A549 (cell line): ENCODE results near the gene TBCA. TPM values are rescaled to one million over a fixed set of nuclear protein-coding genes. Genes with fewer than 3 reads are reported as not detected.

Experiments
- ATAC-seq, 2 experiments: fragments of 200-7000 bp in 1 of 2; fragments of >200 bp in 1 of 2; cut with Nextera tagmentation in 1 of 2; cut with Tn5 transposase in 1 of 2; 3 replicates each; pipeline versions ENCODE4 v1.8.0 to v1.9.1; 2018 to 2020; ENCODE audit warnings: mild to moderate bottlenecking in 1 of 2, moderate library complexity in 1 of 2
- CTCF ChIA-PET: fragments of 300-600 bp; sonication (Branson Sonifier 250); formaldehyde crosslinking; extraction: SDS; loops from one replicate; lab custom pipeline; 2021; ENCODE audit warnings: antibody characterized with exemption, inconsistent platforms; lab: Yijun Ruan, JAX
- POLR2A ChIA-PET: fragments of 350-600 bp; formaldehyde crosslinking; extraction: SDS; loops from one replicate; lab custom pipeline; 2021; ENCODE audit warnings: antibody characterized with exemption, inconsistent platforms; lab: Yijun Ruan, JAX
- DNase-seq, 2 experiments: peaks; one replicate each; pipeline versions ENCODE4 v3.0.0 to v3.0.0-alpha.2; 2011 to 2016; ENCODE audit warnings: low read depth in 1 of 2, low spot score in 1 of 2
- FAIRE-seq: peaks from 2 replicates; lab custom pipeline; 2011; peaks lifted over from hg19 to GRCh38; lab: Jason Lieb, UNC
- H3K27ac ChIP-seq, 2 experiments: fragments of >200 bp; sonication (Bioruptor Twin); formaldehyde crosslinking; 3 replicates each; pipeline ENCODE4 v1.5.1; 2016 to 2017
- H3K4me1 ChIP-seq: fragments of >200 bp; sonication (Bioruptor Twin); formaldehyde crosslinking; 3 replicates; pipeline ENCODE4 v1.6.1; 2016
- H3K4me2 ChIP-seq: fragments of >200 bp; sonication (Bioruptor Twin); formaldehyde crosslinking; 3 replicates; pipeline ENCODE4 v1.6.1; 2016
- H3K4me3 ChIP-seq: fragments of >200 bp; sonication (Bioruptor Twin); formaldehyde crosslinking; 3 replicates; pipeline ENCODE4 v1.5.1; 2016
- H3K9me3 ChIP-seq: fragments of >200 bp; sonication (Bioruptor Twin); formaldehyde crosslinking; 3 replicates; pipeline ENCODE4 v1.6.1; 2016
- BHLHE40 ChIP-seq: IDR thresholded peaks from 2 replicates; pipeline ENCODE4 v1.6.1; 2012; ENCODE audit warnings: low read depth, low read length, inconsistent platforms
- CBX2 ChIP-seq: fragments of 200-600 bp; sonication (generic); IDR thresholded peaks from 2 replicates; pipeline ENCODE4 v1.6.1; 2016; ENCODE audit warnings: low read depth, mild to moderate bottlenecking, borderline replicate concordance
- CBX8 ChIP-seq: fragments of 200-600 bp; sonication (generic); IDR thresholded peaks from 2 replicates; pipeline ENCODE4 v1.6.1; 2016
- CHD2 ChIP-seq: fragments of 150-350 bp; IDR thresholded peaks from 2 replicates; pipeline ENCODE4 v1.6.1; 2014; ENCODE audit warnings: low read length; ENCODE audit not compliant: partially characterized antibody
- EHF ChIP-seq: fragments of 250-450 bp; sonication (Bioruptor Pico); IDR thresholded peaks from 2 replicates; pipeline ENCODE4 v1.5.0; 2020; ENCODE audit warnings: mild to moderate bottlenecking
- EP300 ChIP-seq, 2 experiments: fragments of >200 bp; sonication (Bioruptor Twin); formaldehyde crosslinking; IDR thresholded peaks; 2 replicates in 1 of 2; 3 replicates in 1 of 2; pipeline ENCODE4 v1.6.1; 2016 to 2017
- ESRRA ChIP-seq: fragments of 150-350 bp; IDR thresholded peaks from 2 replicates; pipeline ENCODE4 v1.6.1; 2014; ENCODE audit warnings: mild to moderate bottlenecking, low read length, borderline replicate concordance
- FOSB ChIP-seq: fragments of 250-450 bp; sonication (Bioruptor Pico); IDR thresholded peaks from 2 replicates; pipeline ENCODE4 v1.5.0; 2020; ENCODE audit warnings: mild to moderate bottlenecking, moderate library complexity
- FOXS1 ChIP-seq: fragments of 250-450 bp; sonication (Bioruptor Pico); IDR thresholded peaks from 2 replicates; pipeline ENCODE4 v1.5.0; 2020; ENCODE audit warnings: mild to moderate bottlenecking, moderate library complexity
- GATA3 ChIP-seq: IDR thresholded peaks from 2 replicates; pipeline ENCODE4 v1.6.1; 2012; ENCODE audit warnings: borderline replicate concordance
- HOXB5 ChIP-seq: fragments of 250-450 bp; sonication (Bioruptor Pico); IDR thresholded peaks from 2 replicates; pipeline ENCODE4 v1.5.0; 2020; ENCODE audit warnings: mild to moderate bottlenecking, moderate library complexity
- JUNB ChIP-seq: fragments of >200 bp; sonication (Bioruptor Twin); formaldehyde crosslinking; IDR thresholded peaks from 2 replicates; pipeline ENCODE4 v1.6.1; 2016
- KDM1A ChIP-seq: fragments of 200-600 bp; sonication (generic); IDR thresholded peaks from 2 replicates; pipeline ENCODE4 v1.6.1; 2016; ENCODE audit warnings: low read depth, mild to moderate bottlenecking
- KDM5A ChIP-seq: fragments of 200-600 bp; sonication (generic); IDR thresholded peaks from 2 replicates; pipeline ENCODE4 v1.6.1; 2016; ENCODE audit warnings: antibody characterized with exemption, mild to moderate bottlenecking
- MAFK ChIP-seq: fragments of 450-650 bp; IDR thresholded peaks from 2 replicates; pipeline ENCODE4 v1.6.1; 2014; ENCODE audit not compliant: partially characterized antibody
- MAZ ChIP-seq: fragments of 150-350 bp; IDR thresholded peaks from 2 replicates; pipeline ENCODE4 v1.6.1; 2014; ENCODE audit warnings: antibody characterized with exemption, low read depth, low read length, borderline replicate concordance
- MYC ChIP-seq: IDR thresholded peaks from 2 replicates; pipeline ENCODE4 v1.6.1; 2012; ENCODE audit warnings: mild to moderate bottlenecking, inconsistent platforms, low read length, improper control_type of control experiment, borderline replicate concordance
- NPAS2 ChIP-seq: fragments of 250-450 bp; sonication (Bioruptor Pico); IDR thresholded peaks from 2 replicates; pipeline ENCODE4 v1.8.0; 2022; ENCODE audit warnings: mild to moderate bottlenecking, moderate library complexity, borderline replicate concordance
- PHF8 ChIP-seq: fragments of 200-600 bp; sonication (generic); IDR thresholded peaks from 2 replicates; pipeline ENCODE4 v1.6.1; 2016; ENCODE audit warnings: low read depth, mild to moderate bottlenecking, antibody characterized with exemption, moderate library complexity, borderline replicate concordance
- RAD21 ChIP-seq, 2 experiments: fragments of >200 bp in 1 of 2; sonication (Bioruptor Twin) in 1 of 2; formaldehyde crosslinking in 1 of 2; IDR thresholded peaks in 1 of 2; conservative IDR thresholded peaks in 1 of 2; 2 replicates in 1 of 2; 3 replicates in 1 of 2; pipeline ENCODE4 v1.6.1; 2012 to 2018; ENCODE audit warnings: inconsistent platforms in 1 of 2
- TP53 ChIP-seq: fragments of 250-450 bp; sonication (Bioruptor Pico); IDR thresholded peaks from 2 replicates; pipeline ENCODE4 v1.5.0; 2021; ENCODE audit warnings: mild to moderate bottlenecking, moderate library complexity
- ZC3H11A ChIP-seq: fragments of 450-650 bp; IDR thresholded peaks from 2 replicates; pipeline ENCODE4 v1.6.1; 2014; ENCODE audit warnings: antibody characterized with exemption, mild to moderate bottlenecking
- ZNF302 ChIP-seq: fragments of 250-450 bp; sonication (Bioruptor Pico); IDR thresholded peaks from 2 replicates; pipeline ENCODE4 v1.9.0; 2021; ENCODE audit warnings: inconsistent platforms, mild to moderate bottlenecking, moderate library complexity
- WGBS: methylation state at CpG from one replicate; pipeline ENCODE4 v1.1.6; 2017; ENCODE audit errors: missing lambda C conversion rate; 5-methylcytosine and 5-hydroxymethylcytosine counted together
- polyA plus RNA-seq, 4 experiments: library from polyadenylated mRNA; depleted of rRNA in 3 of 4; stranded (reverse); fragments of >200 nt; fragmentation: RNase III in 1 of 4; extraction: RNeasy Plus Mini Kit Qiagen cat#74134 plus additional on column Dnase treatment in 1 of 4; gene quantifications; 2 replicates in 3 of 4; 3 replicates in 1 of 4; pipeline ENCODE4 v1.2.3, GENCODE V29; 2011 to 2017
- TF ChIP-seq, protein P1 (sequence below): IDR thresholded peaks from 2 replicates; pipeline ENCODE4 v1.6.1; 2012
- TF ChIP-seq, protein P2 (sequence below): fragments of 150-350 bp; IDR thresholded peaks from 2 replicates; pipeline ENCODE4 v1.6.1; 2014; ENCODE audit warnings: low read depth, mild to moderate bottlenecking, low read length
- TF ChIP-seq, protein P3 (sequence below): fragments of >200 bp; sonication (Bioruptor Twin); formaldehyde crosslinking; IDR thresholded peaks from 3 replicates; pipeline ENCODE4 v1.6.1; 2016
- TF ChIP-seq, protein P4 (sequence below): fragments of 250-450 bp; sonication (Bioruptor Pico); IDR thresholded peaks from 2 replicates; pipeline ENCODE4 v1.5.0; 2020; ENCODE audit warnings: low read depth, mild to moderate bottlenecking, moderate library complexity

Gene TBCA
- polyA plus RNA-seq, 2 of the 4 experiments (the other 2 are of a cell fraction): 373 to 484 TPM

DNA sequence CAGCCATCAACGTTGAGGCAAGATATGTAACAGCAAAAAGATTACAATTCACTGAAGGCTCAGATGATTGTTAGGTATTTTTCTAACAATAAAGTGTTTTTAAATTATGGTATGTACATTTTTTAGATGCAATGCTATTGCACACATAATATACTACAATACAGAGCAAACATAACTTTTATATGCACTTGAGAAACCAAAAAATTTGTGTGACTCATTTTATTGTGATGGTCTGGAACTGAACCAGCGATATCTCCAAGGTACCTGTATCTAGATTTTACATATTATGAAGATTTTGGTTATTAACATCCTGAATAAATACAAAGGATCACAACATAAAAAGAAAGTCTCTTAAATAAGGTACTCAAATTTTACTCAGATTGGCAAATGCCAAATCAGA lies 41.3 kb downstream of the TBCA start:
- Histone ChIP-seq H3K4me1 (no peaks in the 10 kb centered on the region), H3K4me2 (no peak overlapping the region), H3K27ac (no peak overlapping the region), H3K9me3 (no peaks in the 10 kb centered on the region; the same call in 2 of the 3 replicates), H3K4me3 (no peak overlapping the region)
- no peak for DNase-seq
- ChIA-PET POLR2A (no interaction called here), CTCF (no interaction called here)
- ATAC-seq: no peak
- peak; percentile 65 for FAIRE-seq
- WGBS: 94% methylated on average over 2 of the region's 2 CpGs
- TF ChIP-seq, protein P1, sequence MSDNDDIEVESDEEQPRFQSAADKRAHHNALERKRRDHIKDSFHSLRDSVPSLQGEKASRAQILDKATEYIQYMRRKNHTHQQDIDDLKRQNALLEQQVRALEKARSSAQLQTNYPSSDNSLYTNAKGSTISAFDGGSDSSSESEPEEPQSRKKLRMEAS: no peak
- TF ChIP-seq ESRRA (no peak), NPAS2 (CRISPR knock-in tag) (no peak), HOXB5 (CRISPR knock-in tag) (no peak), KDM1A (no peak), PHF8 (no peak)
- TF ChIP-seq, protein P2, sequence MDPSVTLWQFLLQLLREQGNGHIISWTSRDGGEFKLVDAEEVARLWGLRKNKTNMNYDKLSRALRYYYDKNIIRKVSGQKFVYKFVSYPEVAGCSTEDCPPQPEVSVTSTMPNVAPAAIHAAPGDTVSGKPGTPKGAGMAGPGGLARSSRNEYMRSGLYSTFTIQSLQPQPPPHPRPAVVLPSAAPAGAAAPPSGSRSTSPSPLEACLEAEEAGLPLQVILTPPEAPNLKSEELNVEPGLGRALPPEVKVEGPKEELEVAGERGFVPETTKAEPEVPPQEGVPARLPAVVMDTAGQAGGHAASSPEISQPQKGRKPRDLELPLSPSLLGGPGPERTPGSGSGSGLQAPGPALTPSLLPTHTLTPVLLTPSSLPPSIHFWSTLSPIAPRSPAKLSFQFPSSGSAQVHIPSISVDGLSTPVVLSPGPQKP: no peak
- TF ChIP-seq, protein P3, sequence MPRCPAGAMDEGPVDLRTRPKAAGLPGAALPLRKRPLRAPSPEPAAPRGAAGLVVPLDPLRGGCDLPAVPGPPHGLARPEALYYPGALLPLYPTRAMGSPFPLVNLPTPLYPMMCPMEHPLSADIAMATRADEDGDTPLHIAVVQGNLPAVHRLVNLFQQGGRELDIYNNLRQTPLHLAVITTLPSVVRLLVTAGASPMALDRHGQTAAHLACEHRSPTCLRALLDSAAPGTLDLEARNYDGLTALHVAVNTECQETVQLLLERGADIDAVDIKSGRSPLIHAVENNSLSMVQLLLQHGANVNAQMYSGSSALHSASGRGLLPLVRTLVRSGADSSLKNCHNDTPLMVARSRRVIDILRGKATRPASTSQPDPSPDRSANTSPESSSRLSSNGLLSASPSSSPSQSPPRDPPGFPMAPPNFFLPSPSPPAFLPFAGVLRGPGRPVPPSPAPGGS: no peak
- TF ChIP-seq, all 56 proteins: peak for 0

DNA sequence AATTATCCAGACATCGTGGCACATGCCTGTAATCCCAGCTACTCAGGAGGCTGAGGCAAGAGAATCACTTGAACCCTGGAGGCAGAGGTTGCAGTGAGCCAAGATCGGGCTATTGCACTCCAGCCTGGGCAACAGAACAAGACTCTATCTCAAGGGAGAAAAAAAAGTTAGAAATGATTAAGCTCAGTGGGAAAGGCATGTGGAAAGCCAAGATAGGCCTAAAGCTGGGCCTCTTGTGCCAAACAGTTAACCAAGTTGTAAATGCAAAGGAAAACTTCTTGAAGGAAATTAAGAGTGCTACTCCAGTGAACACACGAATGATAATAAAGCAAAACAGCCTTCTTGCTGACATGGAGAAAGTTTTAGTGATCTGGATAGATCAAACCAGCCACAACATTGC lies 43.0 kb downstream of the TBCA start:
- no peak for FAIRE-seq
- WGBS: 58% methylated on average over 3 of the region's 3 CpGs
- Histone ChIP-seq H3K4me2 (no peak overlapping the region), H3K9me3 (no peaks in the 10 kb centered on the region; the same call in 2 of the 3 replicates), H3K4me1 (no peaks in the 10 kb centered on the region), H3K4me3 (no peak overlapping the region), H3K27ac (no peak overlapping the region)
- ATAC-seq: no peak
- CTCF ChIA-PET: no interaction called here
- no peak for DNase-seq
- POLR2A ChIA-PET: interaction anchor here (0.5 kb wide), 1 partner anchor 127 kb away, joined by 4 read pairs; no protein-coding TSS in a partner anchor
- TF ChIP-seq EHF (CRISPR knock-in tag): no peak
- TF ChIP-seq KDM5A: no peak
- no peak for TF ChIP-seq FOSB (CRISPR knock-in tag)
- no peak for TF ChIP-seq MAZ
- TF ChIP-seq FOXS1 (CRISPR knock-in tag): no peak
- TF ChIP-seq MAFK: no peak
- no peak for TF ChIP-seq HOXB5 (CRISPR knock-in tag)

DNA sequence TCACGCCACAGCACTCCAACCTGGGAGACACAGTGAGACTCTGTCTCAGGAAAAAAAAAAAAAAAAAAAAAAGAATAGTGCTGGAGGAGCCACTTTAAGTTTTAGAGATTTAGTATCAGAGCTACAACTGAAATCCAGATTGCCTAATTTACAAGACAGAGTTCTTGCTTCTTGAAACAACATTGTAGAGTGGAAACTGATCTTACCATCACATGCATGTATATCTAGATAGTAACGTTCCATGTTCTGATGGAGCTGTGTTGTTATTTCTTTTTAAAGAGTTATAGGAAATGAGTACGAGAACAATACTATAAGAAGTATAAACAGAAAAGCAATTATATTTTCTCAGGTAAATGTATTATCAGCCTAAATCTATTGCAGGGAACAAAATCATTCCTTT lies 48.9 kb downstream of the TBCA start:
- POLR2A ChIA-PET: no interaction called here
- DNase-seq: no peak
- H3K4me3 ChIP-seq: no peak overlapping the region
- H3K9me3 ChIP-seq: no peaks in the 10 kb centered on the region
- ATAC-seq: no peak
- H3K27ac ChIP-seq: no peak overlapping the region
- 65% methylated on average over 3 of the region's 3 CpGs for WGBS
- CTCF ChIA-PET: interaction anchor here (0.6 to 0.7 kb wide), 2 partner anchors 13 to 222 kb away, joined by 3 read pairs; no protein-coding TSS in a partner anchor
- TF ChIP-seq MAFK (no peak), PHF8 (no peak), ESRRA (no peak), FOSB (CRISPR knock-in tag) (no peak), ZNF302 (CRISPR knock-in tag) (no peak), KDM1A (no peak), GATA3 (no peak), EP300 (IDR thresholded peaks at IDR 0.05) (no peak), CHD2 (no peak), RAD21 (conservative IDR thresholded peaks at IDR 0.05 in 1 of 2, IDR thresholded peaks at IDR 0.05 in 1 of 2) (no peak), CBX8 (no peak), JUNB (no peak), CBX2 (no peak), ZC3H11A (no peak), BHLHE40 (no peak), TP53 (no peak), MYC (no peak)
- TF ChIP-seq, protein P4, sequence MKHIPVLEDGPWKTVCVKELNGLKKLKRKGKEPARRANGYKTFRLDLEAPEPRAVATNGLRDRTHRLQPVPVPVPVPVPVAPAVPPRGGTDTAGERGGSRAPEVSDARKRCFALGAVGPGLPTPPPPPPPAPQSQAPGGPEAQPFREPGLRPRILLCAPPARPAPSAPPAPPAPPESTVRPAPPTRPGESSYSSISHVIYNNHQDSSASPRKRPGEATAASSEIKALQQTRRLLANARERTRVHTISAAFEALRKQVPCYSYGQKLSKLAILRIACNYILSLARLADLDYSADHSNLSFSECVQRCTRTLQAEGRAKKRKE (CRISPR knock-in tag): no peak
- no peak for FAIRE-seq
- no peak overlapping the region for H3K4me2 ChIP-seq
- H3K4me1 ChIP-seq: 0 out of 3 replicates have a peak, but pooled peaks cover 5% of the 10 kb centered on the region
